Ureter (tissue), 1 donor: ENCODE data around the gene ZBTB21. TPM values are rescaled to one million over a fixed set of nuclear protein-coding genes. Genes with fewer than 3 reads are reported as not detected.

ENCODE experiments used
- DNase-seq: peaks from one replicate; pipeline ENCODE4 v3.0.0-alpha.2; 2020; ENCODE audit warnings: low spot score
- total RNA-seq: library from RNA; stranded (reverse); gene quantifications from one replicate; pipeline ENCODE4 v1.2.4, GENCODE V29; 2023
- donor health status: DM: yes; HTN: yes; CAD: no.

The ZBTB21 gene
- total RNA-seq, 1 donor from 2014 or later: 24.5 TPM

- DNase-seq: no peak
Measured at GRCh38 chr21:41992576-41992975, 17.6 kb downstream of the ZBTB21 start.

DNA sequence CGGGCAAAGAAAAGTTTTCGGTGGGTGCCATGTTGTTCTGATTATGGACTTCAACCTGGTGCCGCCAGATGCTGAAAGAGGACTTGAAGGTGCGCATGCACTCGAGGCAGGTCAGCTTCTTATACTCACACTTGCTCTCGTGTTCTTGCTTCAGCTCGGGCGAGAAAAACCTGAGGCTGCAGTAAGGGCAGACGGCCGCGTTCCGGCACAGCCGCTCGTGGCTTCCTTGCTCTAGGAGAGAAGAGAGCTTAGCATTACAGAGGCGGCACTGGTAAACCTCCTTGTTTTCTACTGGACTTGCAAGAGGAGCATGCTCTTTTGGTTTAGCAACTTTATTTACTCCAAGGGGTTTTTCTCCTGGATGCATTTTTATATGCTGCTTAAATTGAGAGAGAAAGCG lies 18.5 kb downstream of the ZBTB21 start:
- DNase-seq: no peak

- DNase-seq: no peak
Measured at GRCh38 chr21:41989698-41990097, 20.5 kb downstream of the ZBTB21 start.

GRCh38 chr21:41987310-41987709 lies 22.9 kb downstream of the ZBTB21 start:
- DNase-seq: no peak

- DNase-seq: no peak
Measured at GRCh38 chr21:41985662-41986416, 24.3 kb downstream of the ZBTB21 start.

GRCh38 chr21:41983229-41983628 lies 26.9 kb downstream of the ZBTB21 start:
- DNase-seq: no peak

GRCh38 chr21:41980561-41980960 lies 29.6 kb downstream of the ZBTB21 start:
- no peak for DNase-seq

GRCh38 chr21:41979751-41980369 lies 30.3 kb downstream of the ZBTB21 start:
- DNase-seq: no peak

DNA sequence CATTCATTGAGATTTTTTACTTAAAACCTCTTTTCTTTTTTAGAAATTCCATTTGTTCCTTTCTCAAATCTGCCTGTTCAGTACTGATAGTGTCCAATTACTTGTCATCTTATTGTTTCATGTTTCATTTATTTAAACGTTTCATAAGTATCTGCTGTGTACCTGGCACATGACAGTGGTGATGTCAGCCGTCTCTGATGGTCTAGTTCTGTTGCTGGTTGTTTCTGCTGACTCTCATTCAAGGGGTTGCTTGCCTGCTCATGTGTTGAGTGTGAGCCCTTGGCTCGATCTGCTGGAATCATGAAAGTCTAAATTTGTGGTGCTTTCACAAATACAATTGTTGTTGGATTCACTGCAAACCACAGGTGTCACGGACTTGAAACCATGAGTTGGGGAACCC lies 30.8 kb downstream of the ZBTB21 start:
- DNase-seq: no peak

DNA sequence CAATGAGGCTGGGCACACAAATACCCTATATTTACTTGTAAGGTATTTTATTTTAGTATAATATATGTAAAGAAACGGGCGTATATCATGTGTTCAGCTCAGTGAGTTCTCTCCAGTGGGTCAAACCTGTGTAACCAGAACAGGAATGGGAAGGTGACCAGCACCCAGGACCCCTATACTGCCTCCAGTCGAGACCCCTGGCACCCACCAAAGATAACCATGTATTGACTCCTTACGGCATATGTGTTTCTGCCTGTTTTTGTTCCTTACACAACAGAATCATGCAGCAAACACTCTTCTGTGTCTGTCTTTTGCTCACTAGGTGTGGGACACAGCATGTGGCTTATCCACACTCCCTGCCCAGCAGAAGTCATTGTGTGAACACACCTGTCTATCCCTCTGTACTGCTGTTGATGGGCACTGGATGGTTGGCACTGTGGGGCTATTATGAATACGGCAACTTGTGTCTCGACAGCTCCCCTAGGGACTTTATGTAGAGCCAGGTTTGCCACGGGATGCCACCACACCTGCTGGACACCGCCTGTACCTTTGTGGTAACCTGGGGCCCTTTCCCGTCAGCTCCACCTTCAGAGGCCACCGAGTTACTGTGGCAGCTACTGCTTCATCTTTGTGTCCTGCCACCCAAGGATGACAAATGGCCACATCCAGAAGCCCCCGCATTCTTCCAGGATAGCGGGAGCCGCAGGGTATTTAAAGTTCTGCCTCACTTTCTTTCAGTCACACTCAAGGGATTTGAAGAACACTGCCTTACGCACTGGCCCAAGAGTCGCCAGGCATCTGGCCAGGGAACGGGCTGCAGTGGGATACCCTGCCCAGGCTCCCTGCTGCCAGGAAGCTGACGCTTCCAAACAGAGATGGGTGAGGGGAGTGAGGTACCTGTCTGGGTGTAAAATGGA lies 32.9 kb downstream of the ZBTB21 start:
- no peak for DNase-seq

DNA sequence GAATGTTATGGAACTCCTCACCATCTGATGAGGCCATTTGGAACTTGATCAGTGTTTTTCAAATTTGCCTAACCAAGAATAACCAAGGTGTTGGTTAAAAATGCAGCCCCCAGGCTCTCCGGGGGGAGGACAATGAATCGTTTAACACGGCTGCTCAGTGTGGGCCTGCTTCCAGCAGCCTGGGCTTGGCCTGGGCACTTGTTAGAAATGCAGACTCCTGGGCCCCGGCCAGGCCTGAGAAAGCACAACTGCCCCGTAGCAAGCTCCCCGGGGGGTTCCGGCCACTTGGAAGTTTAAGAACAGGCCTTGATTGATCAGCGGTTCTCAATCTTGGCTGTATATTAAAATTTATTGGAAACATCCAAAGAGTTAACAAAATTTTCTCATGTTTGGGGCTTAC lies 33.5 kb downstream of the ZBTB21 start:
- peak; percentile 34 for DNase-seq

DNA sequence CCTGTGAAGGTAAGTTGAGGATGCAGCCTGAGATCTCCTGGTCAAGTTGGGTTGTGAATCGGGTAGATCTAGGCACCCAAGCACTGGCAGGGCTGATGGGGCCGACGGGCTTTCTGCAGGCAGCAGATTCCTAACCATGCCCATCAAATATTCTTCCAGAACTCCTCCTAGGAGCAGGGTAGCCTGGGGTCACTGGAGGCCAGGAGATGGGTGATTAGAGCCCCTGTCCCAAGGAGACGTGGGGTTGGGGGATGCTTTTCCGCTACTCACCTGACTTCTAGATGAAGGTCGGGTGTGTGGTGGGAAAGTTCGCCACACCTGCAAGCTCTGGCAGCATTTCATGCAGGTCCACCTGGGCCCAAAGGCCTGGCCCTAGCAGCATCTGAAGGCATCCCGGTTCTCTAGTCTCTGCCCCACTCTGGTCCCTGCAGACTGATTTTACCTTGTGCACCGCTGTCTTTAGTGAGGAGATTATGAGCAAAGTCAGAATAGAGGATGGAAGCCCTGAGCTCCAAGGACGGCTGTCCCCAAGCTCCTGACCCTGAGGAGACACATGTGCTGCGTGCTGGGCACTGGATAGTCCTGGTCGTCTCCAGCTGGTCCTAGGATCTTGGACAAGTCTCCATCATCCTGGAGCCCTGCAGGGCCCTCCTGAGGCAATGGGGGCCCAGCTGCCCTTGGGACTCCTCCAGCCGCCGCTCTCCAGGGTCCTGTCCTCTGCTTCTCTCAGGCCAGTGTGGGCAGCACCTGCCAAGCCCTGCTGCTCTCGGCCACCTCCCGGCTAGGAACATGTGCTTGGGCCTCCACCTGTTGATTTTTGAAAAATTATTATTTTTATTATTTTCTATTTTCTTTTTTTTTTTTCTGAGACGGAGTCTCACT lies 34.5 kb downstream of the ZBTB21 start:
- DNase-seq: peak; percentile 34

DNA sequence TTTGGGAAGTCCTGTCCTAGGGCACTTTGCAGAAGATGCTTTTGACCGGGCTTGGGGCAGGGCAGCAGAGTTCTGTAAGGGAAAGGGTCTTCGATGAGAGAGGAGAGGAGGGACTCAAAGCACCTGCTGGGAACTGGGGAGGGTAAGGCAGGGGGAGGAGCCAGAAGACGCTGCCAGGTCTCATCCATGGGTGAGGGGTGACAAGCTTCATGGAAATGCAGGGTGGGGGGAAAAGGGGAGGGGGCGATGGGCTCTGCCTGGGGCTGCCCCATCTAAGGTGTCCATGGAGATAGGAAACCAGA lies 35.5 kb downstream of the ZBTB21 start:
- no peak for DNase-seq

- peak; percentile 38 for DNase-seq
Measured at GRCh38 chr21:41973861-41974751, 36.1 kb downstream of the ZBTB21 start.

DNA sequence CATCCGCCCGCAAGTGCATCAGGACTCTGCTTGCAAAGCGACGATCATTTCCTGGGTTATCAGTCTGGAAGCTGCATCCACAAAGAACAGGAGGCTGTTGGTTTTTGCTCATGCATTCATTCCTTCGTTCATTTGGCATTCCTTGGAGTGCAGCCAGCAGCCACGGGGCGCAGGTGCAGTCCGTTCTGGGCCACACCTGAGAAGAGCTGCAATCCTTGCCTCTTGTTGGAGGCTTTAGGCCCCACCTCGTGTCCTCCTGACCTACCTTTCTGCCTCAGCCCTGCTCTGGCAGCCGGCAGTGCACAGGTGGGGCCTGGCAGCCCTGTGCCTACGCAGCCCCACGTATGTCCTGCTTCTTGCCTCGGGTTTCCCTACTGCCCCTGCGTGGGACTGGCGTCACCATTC lies 36.7 kb downstream of the ZBTB21 start:
- DNase-seq: peak; percentile 65

DNA sequence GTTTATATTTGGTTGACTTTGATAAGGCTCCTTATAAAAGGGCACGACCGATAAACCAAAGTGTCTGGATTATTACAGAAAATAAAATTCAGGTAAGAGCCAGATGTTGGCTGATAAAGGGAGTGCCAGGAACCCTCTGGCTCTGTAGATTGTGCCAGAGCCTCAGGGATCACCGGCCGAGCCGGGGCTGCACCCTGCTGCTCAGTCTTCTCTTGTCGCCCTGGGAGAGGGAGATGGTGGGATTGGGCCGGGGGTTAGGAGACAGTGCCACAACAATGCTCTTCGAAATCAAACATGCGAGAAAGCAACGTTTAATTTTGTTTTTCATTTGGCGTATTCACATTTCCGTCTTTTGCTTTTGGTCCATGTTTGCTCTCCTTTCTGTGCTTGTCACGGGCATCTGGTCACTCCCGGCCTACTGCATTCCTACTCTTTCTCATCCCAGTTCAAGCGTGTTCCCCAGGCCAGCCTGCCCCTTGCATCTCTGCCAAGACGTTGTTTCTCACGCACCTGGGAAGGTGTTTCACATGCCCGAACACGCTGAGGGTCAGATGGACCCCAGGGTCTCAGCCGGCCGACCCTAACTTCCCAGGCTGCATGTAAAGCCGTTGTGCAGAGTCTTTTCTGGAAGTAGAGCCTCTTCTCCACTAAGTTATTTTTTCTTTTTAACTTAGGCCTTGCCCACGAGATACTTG lies 37.5 kb downstream of the ZBTB21 start:
- peak; percentile 38 for DNase-seq

- DNase-seq: no peak
Measured at GRCh38 chr21:41971891-41972290, 38.3 kb downstream of the ZBTB21 start.

- no peak for DNase-seq
Measured at GRCh38 chr21:41970751-41971653, 39.2 kb downstream of the ZBTB21 start.

- no peak for DNase-seq
Measured at GRCh38 chr21:41970106-41970391, 40.1 kb downstream of the ZBTB21 start.
